Tibial artery (tissue), 4 donors: ENCODE measurements around the gene CYP11A1.

Source experiments
- DNase-seq, 2 donors: peaks; one replicate each; pipeline ENCODE4 v3.0.0-alpha.2; 2019
- H3K27ac ChIP-seq, 2 donors: fragments of 200-600 bp; sonication (generic) in 1 of 2; 1 replicate in 1 of 2; 2 replicates in 1 of 2; pipeline ENCODE4 v1.5.1; 2018 to 2019; ENCODE audit warnings: mild to moderate bottlenecking in 1 of 2
- H3K27me3 ChIP-seq, 2 donors: fragments of 200-600 bp; sonication (generic) in 1 of 2; one replicate each; pipeline versions ENCODE4 v1.5.1 to v1.6.0; 2016 to 2019
- H3K36me3 ChIP-seq, 3 donors: fragments of 200-600 bp; sonication (generic) in 2 of 3; one replicate each; pipeline ENCODE4 v1.5.1; 2016 to 2019; ENCODE audit warnings: mild to moderate bottlenecking in 2 of 3
- H3K4me1 ChIP-seq, 4 donors: fragments of 200-600 bp; sonication (generic) in 2 of 4; 1 replicate in 3 of 4; 2 replicates in 1 of 4; pipeline ENCODE4 v1.5.1; 2016 to 2019
- H3K4me3 ChIP-seq, 2 donors: fragments of 200-600 bp; sonication (generic) in 1 of 2; 1 replicate in 1 of 2; 2 replicates in 1 of 2; pipeline ENCODE4 v1.5.1; 2018 to 2019; ENCODE audit warnings: mild to moderate bottlenecking in 2 of 2
- H3K9me3 ChIP-seq, 3 donors: fragments of 200-600 bp; sonication (generic) in 1 of 3; one replicate each; pipeline ENCODE4 v1.5.1; 2016 to 2019
- CTCF ChIP-seq, 2 experiments: fragments of 200-600 bp in 1 of 2; fragments of 450-650 bp in 1 of 2; IDR thresholded peaks; one replicate each; pipeline ENCODE4 v1.5.1; 2017 to 2019; ENCODE audit warnings: antibody characterized with exemption in 2 of 2, mild to moderate bottlenecking in 1 of 2, moderate library complexity in 1 of 2
- intact Hi-C: fragments of 100-400 bp; cut with DNase I; formaldehyde crosslinking; loops from one replicate; pipeline ENCODE4 v1.15.0; 2023; ENCODE audit warnings: low total_unique reads

The CYP11A1 gene

DNA sequence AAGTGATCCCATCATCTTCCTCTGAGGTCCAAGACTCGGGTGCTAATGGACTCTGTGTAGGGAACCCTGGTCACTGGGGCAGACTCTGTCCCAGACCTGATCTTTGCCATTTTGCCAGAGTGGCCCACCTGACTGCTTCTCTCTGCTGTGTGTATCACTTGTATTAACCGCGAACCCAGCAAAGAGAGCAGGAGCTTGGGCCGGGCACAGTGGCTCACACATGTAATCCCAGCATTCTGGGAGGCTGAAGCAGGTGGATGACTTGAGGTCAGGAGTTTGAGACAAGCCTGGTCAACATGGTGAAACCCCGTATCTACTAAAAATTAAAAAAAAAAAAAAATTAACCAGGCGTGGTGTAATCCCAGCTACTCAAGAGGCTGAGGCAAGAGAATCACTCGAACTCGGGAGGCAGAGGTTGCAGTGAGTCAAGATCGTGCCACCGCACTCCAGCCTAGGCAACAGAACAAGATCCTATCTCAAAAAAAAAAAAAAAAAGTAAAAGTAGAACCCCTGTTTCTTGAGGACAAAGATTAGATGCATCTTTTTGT is 32.9 kb upstream of the CYP11A1 start:
- no peaks in the 10 kb centered on the region for H3K36me3 ChIP-seq
- intact Hi-C loops: no loop called here

DNA sequence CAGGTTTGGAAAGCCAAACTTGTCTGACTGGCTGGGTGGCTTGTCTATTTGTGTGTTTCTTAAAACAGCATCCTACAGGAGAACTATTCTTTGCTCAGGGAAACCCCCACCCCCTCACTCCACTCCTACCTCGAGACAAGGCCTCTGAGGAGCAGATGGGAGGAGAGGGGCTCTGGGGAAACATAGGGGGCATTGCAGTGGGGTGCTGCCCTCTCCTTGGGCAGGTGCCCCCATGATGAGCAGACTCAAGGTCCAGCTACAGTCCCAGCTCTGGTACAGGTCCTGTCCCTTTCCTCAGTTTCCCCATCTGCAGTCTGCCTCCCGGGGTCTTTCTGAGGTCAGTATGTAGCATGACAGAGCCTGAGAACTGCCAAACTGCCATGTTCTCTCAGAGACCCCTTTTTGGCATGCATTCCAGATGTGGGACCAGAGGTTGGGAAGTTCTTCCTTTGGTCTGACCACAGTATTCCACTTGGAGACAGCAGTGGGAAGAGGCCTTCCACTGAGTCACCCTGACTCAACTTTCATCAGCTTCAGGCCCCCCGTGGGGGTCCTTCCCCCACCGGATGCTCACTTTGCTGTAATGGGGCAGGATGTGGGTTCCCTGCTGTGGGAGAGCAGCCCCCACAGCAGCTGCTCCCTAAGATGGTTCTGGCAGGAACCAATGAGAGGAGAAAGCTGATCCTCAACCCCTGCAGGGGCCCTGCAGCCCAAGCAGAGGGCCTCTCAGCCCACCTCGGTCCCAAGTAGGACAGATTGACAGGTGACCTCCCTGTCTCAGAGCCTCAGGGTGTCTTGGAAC is 32.3 kb upstream of the CYP11A1 start:
- H3K4me3 ChIP-seq: no peak overlapping the region
- H3K36me3 ChIP-seq: no peaks in the 10 kb centered on the region
- no peaks in the 10 kb centered on the region for H3K4me1 ChIP-seq
- no peak overlapping the region for H3K27ac ChIP-seq
- no peak for TF ChIP-seq CTCF (IDR thresholded peaks at IDR 0.05)
- intact Hi-C loops: loop anchor here (5.0 kb wide), 1 partner anchor 353 kb away; no protein-coding TSS in a partner anchor
- H3K9me3 ChIP-seq: no peaks in the 10 kb centered on the region
- peaks cover 0 to 27% of the 10 kb centered on the region in 2 donors for H3K27me3 ChIP-seq
- no peak for DNase-seq

More for the DNA sequence above, 32.9 kb upstream of the CYP11A1 start:
- Histone ChIP-seq H3K4me3 (no peak overlapping the region), H3K27me3 (peaks cover 0 to 27% of the 10 kb centered on the region in 2 donors), H3K9me3 (no peaks in the 10 kb centered on the region), H3K27ac (no peak overlapping the region), H3K4me1 (no peaks in the 10 kb centered on the region)
- no peak for TF ChIP-seq CTCF (IDR thresholded peaks at IDR 0.05)
- DNase-seq: no peak

DNA sequence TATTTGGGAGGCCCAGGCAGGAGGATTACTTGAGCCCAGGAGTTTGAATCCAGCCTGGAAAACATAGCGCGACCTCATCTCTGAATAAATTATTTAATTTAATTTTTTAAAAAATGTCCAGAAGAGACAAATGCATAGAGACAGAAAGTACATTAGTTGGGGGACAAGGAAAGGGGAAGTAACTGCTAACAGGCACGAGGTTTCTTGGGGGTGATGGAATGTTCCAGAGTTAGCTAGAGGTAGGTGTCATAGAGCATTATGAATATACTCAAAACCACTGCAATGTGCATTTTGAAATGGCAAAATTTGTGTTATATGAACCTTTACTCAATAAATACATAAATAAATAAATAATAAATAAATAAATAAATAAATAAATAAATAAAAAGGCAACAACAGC is 31.7 kb upstream of the CYP11A1 start:
- no peak for DNase-seq
- Histone ChIP-seq H3K36me3 (no peaks in the 10 kb centered on the region), H3K4me1 (no peaks in the 10 kb centered on the region), H3K9me3 (no peaks in the 10 kb centered on the region), H3K27me3 (peaks cover 0 to 25% of the 10 kb centered on the region in 2 donors), H3K4me3 (no peak overlapping the region), H3K27ac (no peak overlapping the region)
- TF ChIP-seq CTCF (IDR thresholded peaks at IDR 0.05): no peak
- intact Hi-C loops: loop anchor here (5.0 kb wide), 1 partner anchor 353 kb away; no protein-coding TSS in a partner anchor

- TF ChIP-seq CTCF (IDR thresholded peaks at IDR 0.05): no peak
- no peak overlapping the region for H3K27ac ChIP-seq
Measured at GRCh38 chr15:74398183-74398582, 30.7 kb upstream of the CYP11A1 start.

GRCh38 chr15:74397239-74398068 is 30.0 kb upstream of the CYP11A1 start:
- Histone ChIP-seq H3K36me3 (no peaks in the 10 kb centered on the region), H3K9me3 (no peaks in the 10 kb centered on the region), H3K27ac (no peak overlapping the region), H3K27me3 (peaks cover 0 to 18% of the 10 kb centered on the region in 2 donors), H3K4me1 (no peaks in the 10 kb centered on the region), H3K4me3 (no peak overlapping the region)
- no peak for TF ChIP-seq CTCF (IDR thresholded peaks at IDR 0.05)
- intact Hi-C loops: loop anchor here (5.0 kb wide), 1 partner anchor 355 kb away; no protein-coding TSS in a partner anchor
- no peak for DNase-seq

More at GRCh38 chr15:74398183-74398582, 30.7 kb upstream of the CYP11A1 start:
- H3K9me3 ChIP-seq: no peaks in the 10 kb centered on the region
- peaks cover 0 to 20% of the 10 kb centered on the region in 2 donors for H3K27me3 ChIP-seq
- no peak for DNase-seq
- H3K36me3 ChIP-seq: no peaks in the 10 kb centered on the region
- intact Hi-C loops: loop anchor here (5.0 kb wide), 1 partner anchor 354 kb away; no protein-coding TSS in a partner anchor
- no peaks in the 10 kb centered on the region for H3K4me1 ChIP-seq
- no peak overlapping the region for H3K4me3 ChIP-seq
